GM21367 (cell line): ENCODE results near the gene UBC.
"Not testable (repeated sequence)": the region's sequence is repeated elsewhere in the genome, so short reads cannot be mapped to it uniquely, and the experiment has no call there.

Source experiments
- ATAC-seq: cut with Tn5 transposase; IDR thresholded peaks from one replicate; pipeline ENCODE4 v1.9.1; 2021; ENCODE audit not compliant: unreplicated experiment

Gene UBC

GRCh38 chr12:124915239-124916236 is 1.1 kb upstream of the UBC start:
- ATAC-seq = no peak

- no peak for ATAC-seq
Observed at GRCh38 chr12:124913474-124914391, 717 bp downstream of the UBC start.

GRCh38 chr12:124912529-124913287 is 1.7 kb downstream of the UBC start:
- not testable (repeated sequence) for ATAC-seq

GRCh38 chr12:124911521-124911920 is 2.9 kb downstream of the UBC start:
- not testable (repeated sequence) for ATAC-seq

GRCh38 chr12:124910561-124911478 is 3.6 kb downstream of the UBC start:
- no peak for ATAC-seq

- ATAC-seq = no peak
Observed at GRCh38 chr12:124909831-124910560, 4.5 kb downstream of the UBC start.

- peak; percentile 65 for ATAC-seq
Observed at GRCh38 chr12:124906606-124907261, 7.7 kb downstream of the UBC start.

- ATAC-seq = no peak
Observed at GRCh38 chr12:124904306-124905098, 9.9 kb downstream of the UBC start.

GRCh38 chr12:124902916-124903315 is 11.5 kb downstream of the UBC start:
- no peak for ATAC-seq

GRCh38 chr12:124901003-124901402 is 13.4 kb downstream of the UBC start:
- no peak for ATAC-seq

- ATAC-seq = not testable (repeated sequence)
Observed at GRCh38 chr12:124900345-124900795, 14.1 kb downstream of the UBC start.

- ATAC-seq = no peak
Observed at GRCh38 chr12:124898923-124899294, 15.5 kb downstream of the UBC start.

GRCh38 chr12:124898200-124898922 is 16.1 kb downstream of the UBC start:
- ATAC-seq = peak; percentile 39

- ATAC-seq = no peak
Observed at GRCh38 chr12:124896461-124896860, 18.0 kb downstream of the UBC start.

- ATAC-seq = peak; percentile 55
Observed at GRCh38 chr12:124893792-124894516, 20.5 kb downstream of the UBC start.

GRCh38 chr12:124888260-124888659 is 26.2 kb downstream of the UBC start:
- no peak for ATAC-seq
